Testis (tissue), 3 donors: ENCODE data around the gene MTRF1L. TPM values are rescaled to one million over a fixed set of nuclear protein-coding genes. Genes with fewer than 3 reads are reported as not detected.

Source experiments
- DNase-seq: peaks from one replicate; pipeline ENCODE4 v3.0.0-alpha.2; 2019
- H3K27ac ChIP-seq, 2 donors: fragments of 200-600 bp; sonication (generic); one replicate each; pipeline ENCODE4 v1.5.1; 2019
- H3K27me3 ChIP-seq: fragments of 200-600 bp; sonication (generic); one replicate; pipeline ENCODE4 v1.5.1; 2019
- H3K36me3 ChIP-seq: fragments of 200-600 bp; sonication (generic); one replicate; pipeline ENCODE4 v1.5.1; 2017; ENCODE audit warnings: low read depth; ENCODE audit errors: missing control alignments
- H3K4me1 ChIP-seq: fragments of 200-600 bp; sonication (generic); one replicate; pipeline ENCODE4 v1.5.1; 2019
- H3K4me3 ChIP-seq, 2 donors: fragments of 200-600 bp; sonication (generic); one replicate each; pipeline ENCODE4 v1.5.1; 2017 to 2019
- H3K9me3 ChIP-seq: fragments of 200-600 bp; sonication (generic); one replicate; pipeline ENCODE4 v1.5.1; 2017
- POLR2A ChIP-seq: fragments of 450-650 bp; IDR thresholded peaks from one replicate; pipeline ENCODE4 v1.6.1; 2017; ENCODE audit warnings: antibody characterized with exemption, mild to moderate bottlenecking, moderate library complexity
- WGBS, 2 donors: methylation state at CpG; one replicate each; pipeline ENCODE4 v1.1.5; 2018; 5-methylcytosine and 5-hydroxymethylcytosine counted together
- intact Hi-C: fragments of 100-400 bp; cut with DNase I; formaldehyde crosslinking; loops from one replicate; pipeline ENCODE4 v1.15.1; 2023; ENCODE audit warnings: low total_unique reads
- polyA plus RNA-seq: library from polyadenylated mRNA; stranded (reverse); fragments of 350-450 nt; fragmentation: Illumina TruSeq; extraction: RNeasy Lipid Tissue Mini Kit (QIAGEN cat#74804); gene quantifications from one replicate; pipeline ENCODE4 v1.2.3, GENCODE V29; 2014; ENCODE audit warnings: low read depth, low replicate concordance; ENCODE audit not compliant: insufficient read depth
- total RNA-seq, 2 donors: library from RNA; depleted of rRNA; stranded (reverse); fragments of >200 nt; gene quantifications; one replicate each; pipeline ENCODE4 v1.2.3, GENCODE V29; 2016
- TF ChIP-seq, protein P1 (sequence below), 3 experiments: fragments of 450-650 bp in 2 of 3; fragments of 200-600 bp in 1 of 3; sonication (generic) in 1 of 3; IDR thresholded peaks; one replicate each; pipeline ENCODE4 v1.5.1; 2016 to 2019; ENCODE audit warnings: antibody characterized with exemption in 3 of 3, mild to moderate bottlenecking in 2 of 3, moderate library complexity in 1 of 3

MTRF1L gene
- total and polyA plus RNA-seq, 3 donors from 2014 or later: 10.7 to 19.4 (median 18.4) TPM

GRCh38 chr6:153045271-153045670 is 42.8 kb upstream of the MTRF1L start:
- intact Hi-C loops: no loop called here
- no peak overlapping the region for H3K27ac ChIP-seq
- DNase-seq: no peak
- no peaks in the 10 kb centered on the region for H3K9me3 ChIP-seq
- no peaks in the 10 kb centered on the region for H3K4me1 ChIP-seq
- no peaks in the 10 kb centered on the region for H3K36me3 ChIP-seq
- TF ChIP-seq, protein P1, sequence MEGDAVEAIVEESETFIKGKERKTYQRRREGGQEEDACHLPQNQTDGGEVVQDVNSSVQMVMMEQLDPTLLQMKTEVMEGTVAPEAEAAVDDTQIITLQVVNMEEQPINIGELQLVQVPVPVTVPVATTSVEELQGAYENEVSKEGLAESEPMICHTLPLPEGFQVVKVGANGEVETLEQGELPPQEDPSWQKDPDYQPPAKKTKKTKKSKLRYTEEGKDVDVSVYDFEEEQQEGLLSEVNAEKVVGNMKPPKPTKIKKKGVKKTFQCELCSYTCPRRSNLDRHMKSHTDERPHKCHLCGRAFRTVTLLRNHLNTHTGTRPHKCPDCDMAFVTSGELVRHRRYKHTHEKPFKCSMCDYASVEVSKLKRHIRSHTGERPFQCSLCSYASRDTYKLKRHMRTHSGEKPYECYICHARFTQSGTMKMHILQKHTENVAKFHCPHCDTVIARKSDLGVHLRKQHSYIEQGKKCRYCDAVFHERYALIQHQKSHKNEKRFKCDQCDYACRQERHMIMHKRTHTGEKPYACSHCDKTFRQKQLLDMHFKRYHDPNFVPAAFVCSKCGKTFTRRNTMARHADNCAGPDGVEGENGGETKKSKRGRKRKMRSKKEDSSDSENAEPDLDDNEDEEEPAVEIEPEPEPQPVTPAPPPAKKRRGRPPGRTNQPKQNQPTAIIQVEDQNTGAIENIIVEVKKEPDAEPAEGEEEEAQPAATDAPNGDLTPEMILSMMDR (IDR thresholded peaks at IDR 0.05): no peak
- no peak for TF ChIP-seq POLR2A
- H3K27me3 ChIP-seq: no peaks in the 10 kb centered on the region
- H3K4me3 ChIP-seq: no peak overlapping the region

GRCh38 chr6:153044295-153044694 is 41.8 kb upstream of the MTRF1L start:
- no peak for DNase-seq

GRCh38 chr6:153043719-153044118 is 41.2 kb upstream of the MTRF1L start:
- DNase-seq: no peak
- H3K9me3 ChIP-seq: no peaks in the 10 kb centered on the region
- H3K27me3 ChIP-seq: no peaks in the 10 kb centered on the region
- TF ChIP-seq, protein P1 (IDR thresholded peaks at IDR 0.05): no peak
- TF ChIP-seq POLR2A: no peak
- WGBS, 2 donors: 79 to 88% methylated on average over 3 of the region's 3 CpGs
- no peak overlapping the region for H3K4me3 ChIP-seq
- intact Hi-C loops: no loop called here
- H3K36me3 ChIP-seq: no peaks in the 10 kb centered on the region
- peaks cover 1% of the 10 kb centered on the region for H3K4me1 ChIP-seq
- no peak overlapping the region for H3K27ac ChIP-seq

More at GRCh38 chr6:153044295-153044694, 41.8 kb upstream of the MTRF1L start:
- Histone ChIP-seq H3K36me3 (no peaks in the 10 kb centered on the region), H3K4me1 (no peaks in the 10 kb centered on the region), H3K27ac (no peak overlapping the region), H3K27me3 (no peaks in the 10 kb centered on the region), H3K4me3 (no peak overlapping the region), H3K9me3 (no peaks in the 10 kb centered on the region)
- intact Hi-C loops: no loop called here
- 86% methylated on average over 4 of the region's 4 CpGs for WGBS, 2 donors
- no peak for TF ChIP-seq POLR2A
- TF ChIP-seq, protein P1 (IDR thresholded peaks at IDR 0.05): no peak

DNA sequence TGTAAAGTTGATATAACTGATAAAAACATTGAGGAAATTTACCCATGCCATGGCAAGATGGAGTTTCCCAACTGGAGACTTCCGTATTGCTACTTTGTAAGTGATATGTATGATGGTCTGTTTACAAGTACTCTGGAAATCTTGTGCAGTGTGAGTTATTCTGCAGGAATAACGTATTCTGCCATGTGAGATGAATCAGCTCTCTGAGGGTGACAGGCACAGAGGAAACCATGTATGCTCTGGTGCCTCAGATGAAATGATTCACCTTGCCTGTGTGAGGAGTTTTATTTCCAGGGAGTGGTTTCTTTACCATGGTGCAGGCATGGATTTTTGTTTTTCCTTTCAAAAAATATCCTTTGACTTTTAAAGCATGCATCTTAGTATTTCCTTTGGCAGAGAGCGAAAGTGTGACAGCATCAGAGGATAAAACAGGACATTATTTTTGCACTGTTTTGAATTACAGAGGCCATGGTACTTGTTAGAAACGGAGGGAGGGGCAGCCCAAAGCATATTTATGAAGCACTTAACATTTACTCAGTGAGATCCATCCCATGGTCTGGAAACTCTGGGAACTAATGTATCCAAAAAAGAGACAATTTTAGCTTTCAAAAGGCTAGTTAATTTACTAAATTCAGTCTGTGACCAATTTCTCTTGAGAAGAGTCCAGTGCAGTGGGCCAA is 36.0 kb upstream of the MTRF1L start:
- intact Hi-C loops: no loop called here
- Histone ChIP-seq H3K4me3 (no peak overlapping the region), H3K4me1 (peaks cover 5% of the 10 kb centered on the region), H3K27me3 (no peaks in the 10 kb centered on the region), H3K27ac (no peak overlapping the region), H3K36me3 (no peaks in the 10 kb centered on the region), H3K9me3 (no peaks in the 10 kb centered on the region)
- DNase-seq: no peak
- TF ChIP-seq POLR2A: no peak
- TF ChIP-seq, protein P1 (IDR thresholded peaks at IDR 0.05): no peak
- 59 to 65% methylated on average over 4 of the region's 4 CpGs for WGBS, 2 donors

- Histone ChIP-seq H3K9me3 (no peaks in the 10 kb centered on the region), H3K4me1 (peaks cover 5% of the 10 kb centered on the region), H3K27me3 (no peaks in the 10 kb centered on the region), H3K4me3 (no peak overlapping the region), H3K27ac (no peak overlapping the region), H3K36me3 (no peaks in the 10 kb centered on the region)
- intact Hi-C loops: no loop called here
- WGBS, 2 donors: 93 to 96% methylated on average over 9 of the region's 9 CpGs
- no peak for DNase-seq
- TF ChIP-seq, protein P1 (IDR thresholded peaks at IDR 0.05): no peak
- TF ChIP-seq POLR2A: no peak
Measured at GRCh38 chr6:153034139-153034538, 31.6 kb upstream of the MTRF1L start.
